Endothelial cell of umbilical vein (primary cell): ENCODE results near the gene PDS5B. TPM values are rescaled to one million over a fixed set of nuclear protein-coding genes. Genes with fewer than 3 reads are reported as not detected.

Experiments used
- BruUV-seq: library from RNA; stranded (reverse); fragments of 400-500 nt; replicated peaks from 2 replicates; lab custom pipeline; 2021; lab: Mats Ljungman, UMichigan
- CTCF ChIA-PET: fragments of 300-600, 350-600 bp; sonication (Branson Sonifier 250); formaldehyde crosslinking; loops from one replicate; lab custom pipeline; 2021; ENCODE audit warnings: antibody characterized with exemption, inconsistent platforms; lab: Charles Lee
- POLR2A ChIA-PET: fragments of 300-600, 350-600 bp; sonication (Branson Sonifier 250); formaldehyde crosslinking; loops from one replicate; lab custom pipeline; 2021; ENCODE audit warnings: antibody characterized with exemption, inconsistent platforms; lab: Charles Lee
- DNase-seq: peaks from one replicate; pipeline ENCODE4 v3.0.0-alpha.2; 2011; ENCODE audit warnings: low read depth, low spot score
- FAIRE-seq: peaks from 2 replicates; lab custom pipeline; 2011; peaks lifted over from hg19 to GRCh38; lab: Jason Lieb, UNC
- H2AFZ ChIP-seq: 2 replicates; pipeline ENCODE4 v1.6.0; 2012; ENCODE audit warnings: low read depth, low read length, control low read depth, inconsistent platforms
- H3K27ac ChIP-seq: 2 replicates; pipeline ENCODE4 v1.5.1; 2011; ENCODE audit warnings: low read depth, mild to moderate bottlenecking, control low read depth, low read length, moderate library complexity; ENCODE audit not compliant: insufficient read depth
- H3K27me3 ChIP-seq, 2 experiments: 2 replicates each; pipeline versions ENCODE4 v1.6.0 to v1.6.1; 2011; ENCODE audit warnings: low read length in 2 of 2, mixed read lengths in 1 of 2; ENCODE audit not compliant: control insufficient read depth in 2 of 2, insufficient read depth in 2 of 2
- H3K36me3 ChIP-seq, 2 experiments: 2 replicates in 1 of 2; 3 replicates in 1 of 2; pipeline ENCODE4 v1.5.1; 2011; ENCODE audit warnings: low read length in 2 of 2, mild to moderate bottlenecking in 1 of 2, moderate library complexity in 1 of 2; ENCODE audit not compliant: control insufficient read depth in 2 of 2, insufficient read depth in 2 of 2; ENCODE audit errors: extremely low read depth in 1 of 2
- H3K4me1 ChIP-seq: 3 replicates; pipeline ENCODE4 v1.5.1; 2011; ENCODE audit warnings: mild to moderate bottlenecking, low read length; ENCODE audit not compliant: control insufficient read depth, insufficient read depth; ENCODE audit errors: extremely low read depth
- H3K4me2 ChIP-seq: 2 replicates; pipeline ENCODE4 v1.6.1; 2011; ENCODE audit warnings: low read length, control low read depth, mixed read lengths; ENCODE audit not compliant: insufficient read depth
- H3K4me3 ChIP-seq, 3 experiments: fragments of 200-600 bp in 1 of 3; sonication (generic), shearing (Covaris generic) in 1 of 3; replicated peaks in 1 of 3; 2 replicates each; pipeline ENCODE4 v1.5.1; 2011 to 2016; ENCODE audit warnings: control low read depth in 3 of 3, low read length in 3 of 3, mild to moderate bottlenecking in 2 of 3, inconsistent platforms in 1 of 3, low read depth in 1 of 3, moderate library complexity in 1 of 3; ENCODE audit not compliant: insufficient read depth in 1 of 3
- H3K79me2 ChIP-seq: 2 replicates; pipeline ENCODE4 v1.6.0; 2012; ENCODE audit warnings: low read length, inconsistent platforms; ENCODE audit not compliant: control insufficient read depth, insufficient read depth
- H3K9ac ChIP-seq: replicated peaks from 2 replicates; pipeline ENCODE3; 2011; ENCODE audit warnings: low read length, control low read depth; ENCODE audit not compliant: insufficient read depth; ENCODE audit errors: extremely low read depth
- H3K9me1 ChIP-seq: replicated peaks from 3 replicates; pipeline ENCODE4 v1.6.0; 2011; ENCODE audit warnings: mild to moderate bottlenecking, low read length; ENCODE audit not compliant: control insufficient read depth, insufficient read depth; ENCODE audit errors: extremely low read depth
- H3K9me3 ChIP-seq: replicated peaks from 2 replicates; pipeline ENCODE4 v1.5.1; 2012; ENCODE audit warnings: low read length, inconsistent platforms; ENCODE audit not compliant: control insufficient read depth, insufficient read depth
- H4K20me1 ChIP-seq: replicated peaks from 2 replicates; pipeline ENCODE3; 2011; ENCODE audit warnings: mild to moderate bottlenecking, low read length; ENCODE audit not compliant: control insufficient read depth, insufficient read depth; ENCODE audit errors: extremely low read depth
- EZH2 ChIP-seq: IDR thresholded peaks from 2 replicates; pipeline ENCODE4 v1.6.1; 2012; ENCODE audit warnings: borderline replicate concordance, low read depth, mild to moderate bottlenecking, moderate library complexity, low read length, inconsistent platforms; ENCODE audit not compliant: severe bottlenecking
- FOS ChIP-seq: IDR thresholded peaks from 2 replicates; pipeline ENCODE4 v1.6.1; 2011; ENCODE audit warnings: mild to moderate bottlenecking, low read length, moderate library complexity, borderline replicate concordance; ENCODE audit not compliant: insufficient read depth
- GATA2 ChIP-seq: IDR thresholded peaks from 2 replicates; pipeline ENCODE4 v1.7.0; 2011; ENCODE audit warnings: low read depth, mild to moderate bottlenecking, moderate library complexity, mixed read lengths, low read length; ENCODE audit not compliant: insufficient read length, insufficient read depth
- JUN ChIP-seq: IDR thresholded peaks from 2 replicates; pipeline ENCODE4 v1.6.1; 2011; ENCODE audit warnings: borderline replicate concordance, low read depth; ENCODE audit not compliant: insufficient read length, insufficient read depth
- MAX ChIP-seq: IDR thresholded peaks from 2 replicates; pipeline ENCODE4 v1.6.1; 2011; ENCODE audit not compliant: insufficient read depth, insufficient read length
- MYC ChIP-seq: IDR thresholded peaks from one replicate; pipeline ENCODE4 v1.6.1; 2011; ENCODE audit warnings: mild to moderate bottlenecking, low read depth, low read length
- POLR2A ChIP-seq: IDR thresholded peaks from 2 replicates; pipeline ENCODE4 v1.6.1; 2012; ENCODE audit warnings: low read depth, mild to moderate bottlenecking, control low read depth, low read length
- POLR2AphosphoS5 ChIP-seq: IDR thresholded peaks from 2 replicates; pipeline ENCODE4 v1.6.1; 2012; ENCODE audit warnings: low read depth, mild to moderate bottlenecking, control low read depth, low read length, moderate library complexity; ENCODE audit not compliant: insufficient read depth
- dilution Hi-C: fragments of 300-500 bp; cut with MboI; formaldehyde crosslinking; loops from one replicate; pipeline ENCODE4 v1.15.0; 2019; ENCODE audit warnings: low sequenced_read_pairs; ENCODE audit not compliant: extremely low pct_ligation_motif_present
- intact Hi-C: fragments of 100-400 bp; cut with micrococcal nuclease; formaldehyde crosslinking; loops from one replicate; pipeline ENCODE4 v1.10.0; 2022
- polyA plus RNA-seq, 4 experiments: library from polyadenylated mRNA; depleted of rRNA in 3 of 4; stranded (reverse) in 3 of 4; unstranded in 1 of 4; fragments of >200 nt; gene quantifications; 2 replicates each; pipeline versions ENCODE4 v1.2.1 to v1.2.3, GENCODE V29; 2011 to 2012; ENCODE audit warnings: missing spikeins in 1 of 4
- total RNA-seq: library from RNA; stranded (reverse); gene quantifications from 2 replicates; pipeline ENCODE4 v1.2.3, GENCODE V29; 2021
- TF ChIP-seq, protein P1 (sequence below), 2 donors: IDR thresholded peaks; 1 replicate in 1 of 2; 2 replicates in 1 of 2; pipeline ENCODE4 v1.5.1; 2011; ENCODE audit warnings: low read length in 2 of 2, mild to moderate bottlenecking in 2 of 2, moderate library complexity in 2 of 2, control low read depth in 1 of 2, inconsistent platforms in 1 of 2, low read depth in 1 of 2; ENCODE audit not compliant: insufficient read depth in 1 of 2; ENCODE audit errors: extremely low read depth in 1 of 2

The PDS5B gene
- total and polyA plus RNA-seq, 2 donors (not counting 3 experiments of a cell fraction or from before 2014, with no cell fraction given) = 3.9 to 40.3 TPM

GRCh38 chr13:32823597-32823996 lies 237.3 kb downstream of the PDS5B start:
- no peaks in the 10 kb centered on the region for H3K9me3 ChIP-seq
- no peak overlapping the region for H3K4me3 ChIP-seq
- H3K9me1 ChIP-seq = no peaks in the 10 kb centered on the region
- BruUV-seq = no TSS peak
- TF ChIP-seq JUN = no peak
- no peak for TF ChIP-seq MYC
- no peak for TF ChIP-seq POLR2A
- TF ChIP-seq GATA2 = no peak
- TF ChIP-seq, protein P1, sequence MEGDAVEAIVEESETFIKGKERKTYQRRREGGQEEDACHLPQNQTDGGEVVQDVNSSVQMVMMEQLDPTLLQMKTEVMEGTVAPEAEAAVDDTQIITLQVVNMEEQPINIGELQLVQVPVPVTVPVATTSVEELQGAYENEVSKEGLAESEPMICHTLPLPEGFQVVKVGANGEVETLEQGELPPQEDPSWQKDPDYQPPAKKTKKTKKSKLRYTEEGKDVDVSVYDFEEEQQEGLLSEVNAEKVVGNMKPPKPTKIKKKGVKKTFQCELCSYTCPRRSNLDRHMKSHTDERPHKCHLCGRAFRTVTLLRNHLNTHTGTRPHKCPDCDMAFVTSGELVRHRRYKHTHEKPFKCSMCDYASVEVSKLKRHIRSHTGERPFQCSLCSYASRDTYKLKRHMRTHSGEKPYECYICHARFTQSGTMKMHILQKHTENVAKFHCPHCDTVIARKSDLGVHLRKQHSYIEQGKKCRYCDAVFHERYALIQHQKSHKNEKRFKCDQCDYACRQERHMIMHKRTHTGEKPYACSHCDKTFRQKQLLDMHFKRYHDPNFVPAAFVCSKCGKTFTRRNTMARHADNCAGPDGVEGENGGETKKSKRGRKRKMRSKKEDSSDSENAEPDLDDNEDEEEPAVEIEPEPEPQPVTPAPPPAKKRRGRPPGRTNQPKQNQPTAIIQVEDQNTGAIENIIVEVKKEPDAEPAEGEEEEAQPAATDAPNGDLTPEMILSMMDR (IDR thresholded peaks at IDR 0.05; ENCODE audit: extremely low read depth in 1 of 2, insufficient read depth in 1 of 2, low read depth in 1 of 2, low read length in 2 of 2) = no peak
- TF ChIP-seq FOS = no peak
- TF ChIP-seq EZH2 = no peak
- TF ChIP-seq POLR2AphosphoS5 = no peak
- no peak for TF ChIP-seq MAX
- H3K79me2 ChIP-seq = no peaks in the 10 kb centered on the region
- H3K4me1 ChIP-seq = no peaks in the 10 kb centered on the region
- ChIA-PET POLR2A (no interaction called here), CTCF (no interaction called here)
- no peaks in the 10 kb centered on the region for H4K20me1 ChIP-seq
- no peak overlapping the region for H3K4me2 ChIP-seq
- H3K27ac ChIP-seq = no peak overlapping the region
- FAIRE-seq = no peak
- DNase-seq = no peak
- dilution Hi-C loops = no loop called here
- no peaks in the 10 kb centered on the region for H3K36me3 ChIP-seq
- H3K9ac ChIP-seq = no peak overlapping the region
- no peak overlapping the region for H2AFZ ChIP-seq
- intact Hi-C loops = no loop called here
- peaks cover 3 to 5% of the 10 kb centered on the region in 2 experiments for H3K27me3 ChIP-seq
